ENCODE measurements around the gene EVA1C. TPM values are rescaled to one million over a fixed set of nuclear protein-coding genes. Genes with fewer than 3 reads are reported as not detected.

Gene EVA1C
- total and polyA plus RNA-seq, 10 of the 15 experiments (the other 5 are each of a cell fraction or from before 2014, with no cell fraction given): 0.13 to 0.56 (median 0.34) TPM; not detected in 7

GRCh38 chr21:32366191-32366590 lies 46.3 kb upstream of the EVA1C start:
- peaks cover 25 to 42% of the 10 kb centered on the region in 2 experiments for H3K36me3 ChIP-seq (ENCODE audit: control insufficient read depth in 2 of 2, insufficient read depth in 2 of 2, low read length in 1 of 2)
- no peaks in the 10 kb centered on the region for H3K9me3 ChIP-seq (replicated peaks; ENCODE audit: control insufficient read depth, insufficient read depth, low read length)
- ATAC-seq (no peak), FAIRE-seq (no peak), DNase-seq (ENCODE audit: low read depth, low spot score) (no peak)
- CTCF ChIA-PET: no interaction called here
- H3K27ac ChIP-seq (ENCODE audit: control insufficient read depth, insufficient read depth): no peak overlapping the region
- no peak overlapping the region for H2AFZ ChIP-seq (ENCODE audit: control insufficient read depth, low read depth, low read length)
- no peaks in the 10 kb centered on the region for H3K79me2 ChIP-seq (ENCODE audit: control insufficient read depth, insufficient read depth, low read length)
- intact Hi-C loops (cut with micrococcal nuclease; ENCODE audit: unreplicated experiment) (no loop called here), in situ Hi-C loops (cut with MboI) (no loop called here)
- BruUV-seq (replicated peaks): no TSS peak
- 91% methylated on average over 4 of the region's 4 CpGs for WGBS (ENCODE audit: insufficient coverage, insufficient replicate concordance, low lambda C conversion rate, missing lambda C conversion rate)
- no peak overlapping the region for H3K4me3 ChIP-seq
- no peaks in the 10 kb centered on the region for H3K27me3 ChIP-seq (replicated peaks in 1 of 2; ENCODE audit: control insufficient read depth in 2 of 2, insufficient read depth in 2 of 2, low read length in 1 of 2)
- SMC1A ChIA-PET (ENCODE audit: uncharacterized antibody, unreplicated experiment): no interaction called here
- RAD21 ChIA-PET (ENCODE audit: unreplicated experiment): no interaction called here
- TF ChIP-seq BHLHE40 (IDR thresholded peaks at IDR 0.05; ENCODE audit: borderline replicate concordance in 1 of 2, low read depth in 2 of 2, low read length in 1 of 2) (no peak), NR2F1 (conservative IDR thresholded peaks at IDR 0.05) (no peak), TCF7 (IDR thresholded peaks at IDR 0.05; ENCODE audit: borderline replicate concordance) (no peak), ZBTB11 (CRISPR knock-in tag; IDR thresholded peaks at IDR 0.05) (no peak), TAF1 (IDR thresholded peaks at IDR 0.05; ENCODE audit: borderline replicate concordance, low read depth, low read length) (no peak), FOXM1 (IDR thresholded peaks at IDR 0.05; ENCODE audit: low read depth, low read length) (no peak), CEBPB (IDR thresholded peaks at IDR 0.05; ENCODE audit: borderline replicate concordance in 1 of 2, low read depth in 2 of 2, low read length in 2 of 2) (no peak), RAD21 (IDR thresholded peaks at IDR 0.05; ENCODE audit: insufficient read depth, low read depth, low read length) (no peak), SUZ12 (IDR thresholded peaks at IDR 0.05; ENCODE audit: unreplicated experiment) (no peak), RFX5 (IDR thresholded peaks at IDR 0.05; ENCODE audit: low read depth, low read length) (no peak)
- no peak overlapping the region for H3K4me2 ChIP-seq (ENCODE audit: control insufficient read depth, insufficient read depth)
- H4K20me1 ChIP-seq (ENCODE audit: control insufficient read depth, insufficient read depth): no peaks in the 10 kb centered on the region
- no peaks in the 10 kb centered on the region for H3K4me1 ChIP-seq (ENCODE audit: control insufficient read depth, insufficient read depth, low read length)
- H3K9ac ChIP-seq (ENCODE audit: control insufficient read depth, insufficient read depth, low read length): no peak overlapping the region
- POLR2A ChIA-PET: no interaction called here
